ENCODE measurements around the gene MYBBP1A. TPM values are rescaled to one million over a fixed set of nuclear protein-coding genes. Genes with fewer than 3 reads are reported as not detected.

Gene MYBBP1A
- total and polyA plus RNA-seq, 2 of the 4 experiments (the other 2 are of a cell fraction) = 22.6 to 45.9 TPM

- TF ChIP-seq CTCF (conservative IDR thresholded peaks at IDR 0.05; ENCODE audit: low read depth, low read length) = no peak
Measured at GRCh38 chr17:4512156-4513112, 42.8 kb downstream of the MYBBP1A start (continued).
